WTC11 (cell line): Measurements from ENCODE around the gene PIK3C2G. TPM values are rescaled to one million over a fixed set of nuclear protein-coding genes. Genes with fewer than 3 reads are reported as not detected.

Source experiments
- ATAC-seq: fragments of 200-7000 bp; cut with Tn5 transposase; 2 replicates; pipeline ENCODE4 v1.10.0; 2021; ENCODE audit warnings: mild to moderate bottlenecking, moderate library complexity
- CTCF ChIA-PET: fragments of 300-600 bp; sonication (Branson Sonifier 250); formaldehyde crosslinking; loops from one replicate; lab custom pipeline; 2021; ENCODE audit warnings: antibody characterized with exemption; lab: Charles Lee
- POLR2A ChIA-PET: fragments of 350-600 bp; sonication (Branson Sonifier 250); formaldehyde crosslinking; loops from one replicate; lab custom pipeline; 2021; ENCODE audit warnings: antibody characterized with exemption; lab: Charles Lee
- DNase-seq: peaks from one replicate; pipeline ENCODE4 v3.0.0; 2021; ENCODE audit warnings: low spot score
- H3K27ac Mint-ChIP-seq: 2 replicates; pipeline ENCODE4 v1.8.0; 2021; ENCODE audit warnings: mixed read lengths
- H3K27me3 Mint-ChIP-seq: 2 replicates; pipeline ENCODE4 v1.8.0; 2021; ENCODE audit warnings: low read depth, mild to moderate bottlenecking, moderate library complexity, mixed read lengths
- H3K36me3 Mint-ChIP-seq: 2 replicates; pipeline ENCODE4 v1.8.0; 2021; ENCODE audit warnings: mixed read lengths
- H3K4me1 Mint-ChIP-seq: 2 replicates; pipeline ENCODE4 v1.8.0; 2022; ENCODE audit warnings: mixed read lengths
- H3K4me3 Mint-ChIP-seq: 2 replicates; pipeline ENCODE4 v1.8.0; 2021; ENCODE audit warnings: mild to moderate bottlenecking, moderate library complexity, mixed read lengths
- H3K9me3 Mint-ChIP-seq: 2 replicates; pipeline ENCODE4 v1.8.0; 2021; ENCODE audit warnings: mixed read lengths
- CBFB ChIP-seq: sonication (generic); formaldehyde crosslinking; IDR thresholded peaks from 2 replicates; pipeline ENCODE4 v1.8.1; 2022; ENCODE audit warnings: mild to moderate bottlenecking, low read depth, missing genetic modification reagents
- CREB1 ChIP-seq: sonication (generic); formaldehyde crosslinking; IDR thresholded peaks from 2 replicates; pipeline ENCODE4 v1.8.0; 2023; ENCODE audit warnings: mild to moderate bottlenecking, missing genetic modification reagents
- ELF4 ChIP-seq: sonication (generic); formaldehyde crosslinking; IDR thresholded peaks from 2 replicates; pipeline ENCODE4 v1.8.1; 2022; ENCODE audit warnings: low read depth, mild to moderate bottlenecking, moderate library complexity, missing genetic modification reagents
- FOXK1 ChIP-seq: sonication (generic); formaldehyde crosslinking; IDR thresholded peaks from 2 replicates; pipeline ENCODE4 v1.8.0; 2022; ENCODE audit warnings: mild to moderate bottlenecking, moderate library complexity, missing genetic modification reagents
- GABPB1 ChIP-seq: sonication (generic); formaldehyde crosslinking; IDR thresholded peaks from 2 replicates; pipeline ENCODE4 v1.8.1; 2023; ENCODE audit warnings: mild to moderate bottlenecking, missing genetic modification reagents
- IRF2 ChIP-seq: sonication (generic); formaldehyde crosslinking; IDR thresholded peaks from 2 replicates; pipeline ENCODE4 v1.8.0; 2022; ENCODE audit warnings: low read depth, missing genetic modification reagents, borderline replicate concordance
- NFATC4 ChIP-seq: fragments of 250-450 bp; sonication (Bioruptor Pico); IDR thresholded peaks from 2 replicates; pipeline ENCODE4 v1.9.0; 2021; ENCODE audit warnings: mild to moderate bottlenecking
- NFE2L1 ChIP-seq: sonication (generic); formaldehyde crosslinking; IDR thresholded peaks from 2 replicates; pipeline ENCODE4 v1.8.1; 2023; ENCODE audit warnings: missing genetic modification reagents
- NFYB ChIP-seq: sonication (generic); formaldehyde crosslinking; conservative IDR thresholded peaks from 2 replicates; pipeline ENCODE4 v1.8.0; 2022; ENCODE audit warnings: low read depth, missing genetic modification reagents
- NR1H2 ChIP-seq: sonication (generic); formaldehyde crosslinking; IDR thresholded peaks from 2 replicates; pipeline ENCODE4 v1.9.0; 2021; ENCODE audit warnings: mild to moderate bottlenecking, moderate library complexity, missing genetic modification reagents
- NR2C2 ChIP-seq: sonication (generic); formaldehyde crosslinking; IDR thresholded peaks from 2 replicates; pipeline ENCODE4 v1.8.0; 2022; ENCODE audit warnings: mild to moderate bottlenecking, missing genetic modification reagents
- OVOL2 ChIP-seq: fragments of 250-450 bp; sonication (Bioruptor Pico); IDR thresholded peaks from 2 replicates; pipeline ENCODE4 v1.9.0; 2021; ENCODE audit warnings: mild to moderate bottlenecking, borderline replicate concordance
- PRRX2 ChIP-seq: fragments of 250-450 bp; sonication (Bioruptor Pico); IDR thresholded peaks from 2 replicates; pipeline ENCODE4 v1.8.0; 2021; ENCODE audit warnings: mild to moderate bottlenecking
- TEAD1 ChIP-seq: sonication (generic); formaldehyde crosslinking; IDR thresholded peaks from 2 replicates; pipeline ENCODE4 v1.8.0; 2022; ENCODE audit warnings: mild to moderate bottlenecking, missing genetic modification reagents
- ZNF138 ChIP-seq: sonication (generic); formaldehyde crosslinking; conservative IDR thresholded peaks from 2 replicates; pipeline ENCODE4 v1.8.1; 2022; ENCODE audit warnings: mild to moderate bottlenecking, moderate library complexity, missing genetic modification reagents
- ZNF263 ChIP-seq: sonication (generic); formaldehyde crosslinking; IDR thresholded peaks from 2 replicates; pipeline ENCODE4 v1.8.1; 2022; ENCODE audit warnings: low read depth, mild to moderate bottlenecking, moderate library complexity, missing genetic modification reagents
- total RNA-seq: library from RNA; stranded (reverse); gene quantifications from 3 replicates; pipeline ENCODE4 v1.2.3, GENCODE V29; 2021
- TF ChIP-seq, protein P1 (sequence below): sonication (generic); formaldehyde crosslinking; IDR thresholded peaks from 2 replicates; pipeline ENCODE4 v1.8.1; 2023; ENCODE audit warnings: mild to moderate bottlenecking, moderate library complexity, missing genetic modification reagents
- TF ChIP-seq, protein P2 (sequence below): sonication (generic); formaldehyde crosslinking; IDR thresholded peaks from 2 replicates; pipeline ENCODE4 v1.8.1; 2022; ENCODE audit warnings: mild to moderate bottlenecking, missing genetic modification reagents, moderate library complexity, borderline replicate concordance
- TF ChIP-seq, protein P3 (sequence below): fragments of 250-450 bp; sonication (Bioruptor Pico); IDR thresholded peaks from 2 replicates; pipeline ENCODE4 v1.9.0; 2021; ENCODE audit warnings: moderate library complexity, mild to moderate bottlenecking, inconsistent platforms, borderline replicate concordance
- TF ChIP-seq, protein P4 (sequence below): sonication (generic); formaldehyde crosslinking; IDR thresholded peaks from 2 replicates; pipeline ENCODE4 v1.8.1; 2023; ENCODE audit warnings: mild to moderate bottlenecking, missing genetic modification reagents
- TF ChIP-seq, protein P5 (sequence below): sonication (generic); formaldehyde crosslinking; IDR thresholded peaks from 2 replicates; pipeline ENCODE4 v1.8.1; 2023; ENCODE audit warnings: mild to moderate bottlenecking, missing genetic modification reagents, moderate library complexity
- TF ChIP-seq, protein P6 (sequence below): fragments of 250-450 bp; sonication (Bioruptor Pico); IDR thresholded peaks from 2 replicates; pipeline ENCODE4 v1.8.0; 2021; ENCODE audit warnings: mild to moderate bottlenecking
- TF ChIP-seq, protein P7 (sequence below): sonication (generic); formaldehyde crosslinking; conservative IDR thresholded peaks from 2 replicates; pipeline ENCODE4 v1.8.1; 2022; ENCODE audit warnings: mild to moderate bottlenecking, missing genetic modification reagents
- TF ChIP-seq, protein P8 (sequence below): sonication (generic); formaldehyde crosslinking; IDR thresholded peaks from 2 replicates; pipeline ENCODE4 v1.8.1; 2022; ENCODE audit warnings: missing genetic modification reagents, borderline replicate concordance

The PIK3C2G gene
- total RNA-seq, 1 experiment from 2014 or later, result not detected

DNA sequence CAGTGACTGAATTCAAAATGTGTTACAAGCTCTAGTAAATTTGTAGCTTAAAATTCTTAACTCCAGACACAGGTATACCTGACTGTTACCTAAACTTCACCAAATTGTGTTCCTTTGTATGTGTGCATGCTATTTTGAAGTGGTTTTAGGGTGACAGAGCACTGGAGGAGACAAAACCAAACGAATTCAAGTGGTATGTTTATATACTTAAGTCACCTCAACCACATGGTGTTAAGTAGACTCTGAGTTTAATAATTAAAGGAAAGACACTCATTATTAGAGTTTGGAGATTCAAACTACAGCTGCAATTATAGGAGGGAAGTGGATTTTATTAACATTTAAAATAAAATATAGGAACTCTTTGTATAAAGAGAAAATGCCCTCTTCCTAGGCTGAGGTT is 392.1 kb downstream of the PIK3C2G start:
- no peak for ATAC-seq
- Mint-ChIP-seq H3K4me1 (no peaks in the 10 kb centered on the region), H3K27ac (no peak overlapping the region), H3K27me3 (no peaks in the 10 kb centered on the region; the same call in 1 of the 2 replicates), H3K4me3 (no peak overlapping the region), H3K36me3 (no peaks in the 10 kb centered on the region), H3K9me3 (no peaks in the 10 kb centered on the region)
- CTCF ChIA-PET, result no interaction called here
- TF ChIP-seq NR1H2 (no peak), IRF2 (CRISPR knock-in tag) (no peak), NFYB (CRISPR knock-in tag) (no peak), GABPB1 (CRISPR knock-in tag) (no peak), CREB1 (CRISPR knock-in tag) (no peak), CBFB (no peak), PRRX2 (CRISPR knock-in tag) (no peak), TEAD1 (CRISPR knock-in tag) (no peak), NFATC4 (no peak), ZNF138 (no peak), FOXK1 (no peak)
- TF ChIP-seq, protein P1, sequence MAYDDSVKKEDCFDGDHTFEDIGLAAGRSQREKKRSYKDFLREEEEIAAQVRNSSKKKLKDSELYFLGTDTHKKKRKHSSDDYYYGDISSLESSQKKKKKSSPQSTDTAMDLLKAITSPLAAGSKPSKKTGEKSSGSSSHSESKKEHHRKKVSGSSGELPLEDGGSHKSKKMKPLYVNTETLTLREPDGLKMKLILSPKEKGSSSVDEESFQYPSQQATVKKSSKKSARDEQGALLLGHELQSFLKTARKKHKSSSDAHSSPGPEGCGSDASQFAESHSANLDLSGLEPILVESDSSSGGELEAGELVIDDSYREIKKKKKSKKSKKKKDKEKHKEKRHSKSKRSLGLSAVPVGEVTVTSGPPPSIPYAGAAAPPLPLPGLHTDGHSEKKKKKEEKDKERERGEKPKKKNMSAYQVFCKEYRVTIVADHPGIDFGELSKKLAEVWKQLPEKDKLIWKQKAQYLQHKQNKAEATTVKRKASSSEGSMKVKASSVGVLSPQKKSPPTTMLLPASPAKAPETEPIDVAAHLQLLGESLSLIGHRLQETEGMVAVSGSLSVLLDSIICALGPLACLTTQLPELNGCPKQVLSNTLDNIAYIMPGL (CRISPR knock-in tag), result no peak
- TF ChIP-seq, protein P2, sequence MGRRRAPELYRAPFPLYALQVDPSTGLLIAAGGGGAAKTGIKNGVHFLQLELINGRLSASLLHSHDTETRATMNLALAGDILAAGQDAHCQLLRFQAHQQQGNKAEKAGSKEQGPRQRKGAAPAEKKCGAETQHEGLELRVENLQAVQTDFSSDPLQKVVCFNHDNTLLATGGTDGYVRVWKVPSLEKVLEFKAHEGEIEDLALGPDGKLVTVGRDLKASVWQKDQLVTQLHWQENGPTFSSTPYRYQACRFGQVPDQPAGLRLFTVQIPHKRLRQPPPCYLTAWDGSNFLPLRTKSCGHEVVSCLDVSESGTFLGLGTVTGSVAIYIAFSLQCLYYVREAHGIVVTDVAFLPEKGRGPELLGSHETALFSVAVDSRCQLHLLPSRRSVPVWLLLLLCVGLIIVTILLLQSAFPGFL, result no peak
- TF ChIP-seq, protein P3, sequence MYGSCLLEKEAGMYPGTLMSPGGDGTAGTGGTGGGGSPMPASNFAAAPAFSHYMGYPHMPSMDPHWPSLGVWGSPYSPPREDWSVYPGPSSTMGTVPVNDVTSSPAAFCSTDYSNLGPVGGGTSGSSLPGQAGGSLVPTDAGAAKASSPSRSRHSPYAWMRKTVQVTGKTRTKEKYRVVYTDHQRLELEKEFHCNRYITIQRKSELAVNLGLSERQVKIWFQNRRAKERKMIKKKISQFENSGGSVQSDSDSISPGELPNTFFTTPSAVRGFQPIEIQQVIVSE (CRISPR knock-in tag), result no peak
- TF ChIP-seq, protein P4, sequence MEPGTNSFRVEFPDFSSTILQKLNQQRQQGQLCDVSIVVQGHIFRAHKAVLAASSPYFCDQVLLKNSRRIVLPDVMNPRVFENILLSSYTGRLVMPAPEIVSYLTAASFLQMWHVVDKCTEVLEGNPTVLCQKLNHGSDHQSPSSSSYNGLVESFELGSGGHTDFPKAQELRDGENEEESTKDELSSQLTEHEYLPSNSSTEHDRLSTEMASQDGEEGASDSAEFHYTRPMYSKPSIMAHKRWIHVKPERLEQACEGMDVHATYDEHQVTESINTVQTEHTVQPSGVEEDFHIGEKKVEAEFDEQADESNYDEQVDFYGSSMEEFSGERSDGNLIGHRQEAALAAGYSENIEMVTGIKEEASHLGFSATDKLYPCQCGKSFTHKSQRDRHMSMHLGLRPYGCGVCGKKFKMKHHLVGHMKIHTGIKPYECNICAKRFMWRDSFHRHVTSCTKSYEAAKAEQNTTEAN, result no peak
- TF ChIP-seq, protein P5, sequence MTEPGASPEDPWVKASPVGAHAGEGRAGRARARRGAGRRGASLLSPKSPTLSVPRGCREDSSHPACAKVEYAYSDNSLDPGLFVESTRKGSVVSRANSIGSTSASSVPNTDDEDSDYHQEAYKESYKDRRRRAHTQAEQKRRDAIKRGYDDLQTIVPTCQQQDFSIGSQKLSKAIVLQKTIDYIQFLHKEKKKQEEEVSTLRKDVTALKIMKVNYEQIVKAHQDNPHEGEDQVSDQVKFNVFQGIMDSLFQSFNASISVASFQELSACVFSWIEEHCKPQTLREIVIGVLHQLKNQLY (CRISPR knock-in tag), result no peak
- TF ChIP-seq, protein P6, sequence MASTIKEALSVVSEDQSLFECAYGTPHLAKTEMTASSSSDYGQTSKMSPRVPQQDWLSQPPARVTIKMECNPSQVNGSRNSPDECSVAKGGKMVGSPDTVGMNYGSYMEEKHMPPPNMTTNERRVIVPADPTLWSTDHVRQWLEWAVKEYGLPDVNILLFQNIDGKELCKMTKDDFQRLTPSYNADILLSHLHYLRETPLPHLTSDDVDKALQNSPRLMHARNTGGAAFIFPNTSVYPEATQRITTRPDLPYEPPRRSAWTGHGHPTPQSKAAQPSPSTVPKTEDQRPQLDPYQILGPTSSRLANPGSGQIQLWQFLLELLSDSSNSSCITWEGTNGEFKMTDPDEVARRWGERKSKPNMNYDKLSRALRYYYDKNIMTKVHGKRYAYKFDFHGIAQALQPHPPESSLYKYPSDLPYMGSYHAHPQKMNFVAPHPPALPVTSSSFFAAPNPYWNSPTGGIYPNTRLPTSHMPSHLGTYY (CRISPR knock-in tag), result no peak
- TF ChIP-seq, protein P7, sequence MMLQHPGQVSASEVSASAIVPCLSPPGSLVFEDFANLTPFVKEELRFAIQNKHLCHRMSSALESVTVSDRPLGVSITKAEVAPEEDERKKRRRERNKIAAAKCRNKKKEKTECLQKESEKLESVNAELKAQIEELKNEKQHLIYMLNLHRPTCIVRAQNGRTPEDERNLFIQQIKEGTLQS (CRISPR knock-in tag), result no peak
- DNase-seq, result no peak
- POLR2A ChIA-PET, result no interaction called here

DNA sequence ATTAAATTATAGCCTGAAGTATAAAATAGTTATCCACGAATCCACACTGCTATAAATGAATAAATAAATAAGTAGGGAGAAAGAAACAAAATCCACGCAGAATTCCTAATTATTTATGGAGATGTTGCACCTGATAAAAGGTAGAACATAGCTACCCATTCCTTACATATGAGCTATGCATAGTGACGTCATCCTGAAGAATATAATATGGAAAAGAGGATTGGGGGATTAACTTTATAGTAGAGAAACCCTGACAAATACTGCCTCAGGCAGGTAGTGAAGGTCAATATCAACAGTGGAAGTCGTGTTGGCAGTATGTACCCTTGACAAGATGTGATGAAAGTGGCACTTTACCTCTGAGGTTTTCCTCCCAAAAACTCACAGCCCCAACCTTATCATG is 394.0 kb downstream of the PIK3C2G start:
- Mint-ChIP-seq H3K27ac (no peak overlapping the region), H3K9me3 (no peaks in the 10 kb centered on the region)
- ATAC-seq (no peak), DNase-seq (no peak)
- TF ChIP-seq NR1H2 (no peak), NFE2L1 (CRISPR knock-in tag) (no peak), NFYB (CRISPR knock-in tag) (no peak), CBFB (no peak), NR2C2 (CRISPR knock-in tag) (no peak), FOXK1 (no peak), ELF4 (CRISPR knock-in tag) (no peak), OVOL2 (CRISPR knock-in tag) (no peak), ZNF138 (no peak), ZNF263 (CRISPR knock-in tag) (no peak)
- TF ChIP-seq, protein P8, sequence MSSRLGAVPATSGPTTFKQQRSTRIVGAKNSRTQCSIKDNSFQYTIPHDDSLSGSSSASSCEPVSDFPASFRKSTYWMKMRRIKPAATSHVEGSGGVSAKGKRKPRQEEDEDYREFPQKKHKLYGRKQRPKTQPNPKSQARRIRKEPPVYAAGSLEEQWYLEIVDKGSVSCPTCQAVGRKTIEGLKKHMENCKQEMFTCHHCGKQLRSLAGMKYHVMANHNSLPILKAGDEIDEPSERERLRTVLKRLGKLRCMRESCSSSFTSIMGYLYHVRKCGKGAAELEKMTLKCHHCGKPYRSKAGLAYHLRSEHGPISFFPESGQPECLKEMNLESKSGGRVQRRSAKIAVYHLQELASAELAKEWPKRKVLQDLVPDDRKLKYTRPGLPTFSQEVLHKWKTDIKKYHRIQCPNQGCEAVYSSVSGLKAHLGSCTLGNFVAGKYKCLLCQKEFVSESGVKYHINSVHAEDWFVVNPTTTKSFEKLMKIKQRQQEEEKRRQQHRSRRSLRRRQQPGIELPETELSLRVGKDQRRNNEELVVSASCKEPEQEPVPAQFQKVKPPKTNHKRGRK, result no peak
- TF ChIP-seq, all 79 proteins: peak for 0
- no peaks in the 10 kb centered on the region for H3K36me3 Mint-ChIP-seq
- CTCF ChIA-PET, result interaction anchor here (0.6 kb wide), 1 partner anchor 232 kb away, joined by 3 read pairs; no protein-coding TSS in a partner anchor
- no peak overlapping the region for H3K4me3 Mint-ChIP-seq
- H3K4me1 Mint-ChIP-seq, result no peaks in the 10 kb centered on the region; the same call in 1 of the 2 replicates
- POLR2A ChIA-PET, result no interaction called here
- H3K27me3 Mint-ChIP-seq, result no peaks in the 10 kb centered on the region; the same call in 1 of the 2 replicates
